ENCODE results near the gene DPYSL5. TPM values are rescaled to one million over a fixed set of nuclear protein-coding genes. Genes with fewer than 3 reads are reported as not detected.
A peak's percentile ranks its signal among the peaks of the same experiment; 100 is the strongest.

Gene DPYSL5
- total RNA-seq, 2 donors from 2014 or later, result 0.24 to 0.35 TPM

DNA sequence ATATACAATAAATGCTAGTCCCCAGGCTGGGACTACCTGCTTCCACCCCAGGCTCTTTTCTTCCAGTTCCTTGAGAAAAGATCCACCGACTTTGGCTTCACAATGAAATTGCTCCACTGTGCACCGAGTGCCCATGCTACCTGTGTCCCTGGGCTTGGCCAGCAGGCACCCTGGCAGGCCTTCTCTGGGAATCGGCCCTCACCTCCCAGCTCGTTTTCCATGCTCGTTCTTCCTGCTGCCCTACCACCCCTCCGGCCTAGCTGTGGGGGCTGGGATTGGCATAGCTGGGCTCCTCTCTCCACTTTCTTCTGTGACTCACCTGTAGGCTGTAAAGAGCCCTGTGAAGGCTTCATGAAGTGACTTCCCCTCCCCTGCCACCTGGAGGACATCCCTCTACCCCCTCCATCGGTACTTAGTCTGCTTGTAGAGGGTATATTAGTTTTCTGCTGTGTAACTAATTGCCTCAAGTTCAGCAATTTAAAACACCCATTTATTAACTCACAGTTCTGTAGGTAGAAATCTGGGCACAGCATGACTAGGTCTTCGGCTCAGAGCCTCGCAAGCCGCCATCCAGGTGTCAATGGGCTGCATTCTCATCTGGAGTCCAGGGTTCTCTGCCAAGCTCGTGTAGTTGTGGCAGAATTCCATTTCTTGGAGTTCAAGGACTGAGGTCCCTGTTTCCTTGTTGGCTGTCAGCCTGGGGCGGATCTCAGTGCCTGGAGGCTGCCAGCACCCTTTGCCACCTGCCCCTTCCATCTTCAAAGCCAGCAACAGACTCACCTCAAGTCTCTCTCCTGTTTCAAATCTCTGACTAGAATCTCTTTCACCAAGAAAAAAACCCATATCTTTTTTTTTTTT, 57.6 kb downstream of the DPYSL5 start:
- H3K27ac ChIP-seq, result no peak overlapping the region
- no peak overlapping the region for H3K9ac ChIP-seq (ENCODE audit: low read depth in 2 of 2, low read length in 2 of 2)
- no peaks in the 10 kb centered on the region for H3K36me3 ChIP-seq
- no peak overlapping the region for H3K4me3 ChIP-seq
- H3K4me1 ChIP-seq, result no peaks in the 10 kb centered on the region
- DNase-seq, result peak; percentile 25
- no peaks in the 10 kb centered on the region for H3K9me3 ChIP-seq
- TF ChIP-seq, protein P1, sequence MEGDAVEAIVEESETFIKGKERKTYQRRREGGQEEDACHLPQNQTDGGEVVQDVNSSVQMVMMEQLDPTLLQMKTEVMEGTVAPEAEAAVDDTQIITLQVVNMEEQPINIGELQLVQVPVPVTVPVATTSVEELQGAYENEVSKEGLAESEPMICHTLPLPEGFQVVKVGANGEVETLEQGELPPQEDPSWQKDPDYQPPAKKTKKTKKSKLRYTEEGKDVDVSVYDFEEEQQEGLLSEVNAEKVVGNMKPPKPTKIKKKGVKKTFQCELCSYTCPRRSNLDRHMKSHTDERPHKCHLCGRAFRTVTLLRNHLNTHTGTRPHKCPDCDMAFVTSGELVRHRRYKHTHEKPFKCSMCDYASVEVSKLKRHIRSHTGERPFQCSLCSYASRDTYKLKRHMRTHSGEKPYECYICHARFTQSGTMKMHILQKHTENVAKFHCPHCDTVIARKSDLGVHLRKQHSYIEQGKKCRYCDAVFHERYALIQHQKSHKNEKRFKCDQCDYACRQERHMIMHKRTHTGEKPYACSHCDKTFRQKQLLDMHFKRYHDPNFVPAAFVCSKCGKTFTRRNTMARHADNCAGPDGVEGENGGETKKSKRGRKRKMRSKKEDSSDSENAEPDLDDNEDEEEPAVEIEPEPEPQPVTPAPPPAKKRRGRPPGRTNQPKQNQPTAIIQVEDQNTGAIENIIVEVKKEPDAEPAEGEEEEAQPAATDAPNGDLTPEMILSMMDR (IDR thresholded peaks at IDR 0.05), result no peak
- no peaks in the 10 kb centered on the region for H3K27me3 ChIP-seq
- intact Hi-C loops (cut with DNase I), result no loop called here

GRCh38 chr2:26907416-26907815, 59.5 kb downstream of the DPYSL5 start:
- TF ChIP-seq, protein P1 (IDR thresholded peaks at IDR 0.05), result no peak
- H3K4me3 ChIP-seq, result no peak overlapping the region
- H3K27me3 ChIP-seq, result no peaks in the 10 kb centered on the region
- H3K9me3 ChIP-seq, result no peaks in the 10 kb centered on the region
- H3K36me3 ChIP-seq, result no peaks in the 10 kb centered on the region
- no peak for DNase-seq
- H3K4me1 ChIP-seq, result no peaks in the 10 kb centered on the region
- no peak overlapping the region for H3K9ac ChIP-seq (ENCODE audit: low read depth in 2 of 2, low read length in 2 of 2)
- intact Hi-C loops (cut with DNase I), result no loop called here
- no peak overlapping the region for H3K27ac ChIP-seq

GRCh38 chr2:26910176-26910575, 62.2 kb downstream of the DPYSL5 start:
- Histone ChIP-seq H3K36me3 (no peaks in the 10 kb centered on the region), H3K4me3 (no peak overlapping the region), H3K27me3 (no peaks in the 10 kb centered on the region), H3K9me3 (no peaks in the 10 kb centered on the region), H3K9ac (ENCODE audit: low read depth in 2 of 2, low read length in 2 of 2) (no peak overlapping the region), H3K27ac (no peak overlapping the region), H3K4me1 (no peaks in the 10 kb centered on the region)
- intact Hi-C loops (cut with DNase I), result no loop called here
- TF ChIP-seq, protein P1 (IDR thresholded peaks at IDR 0.05), result no peak
- DNase-seq, result no peak

DNA sequence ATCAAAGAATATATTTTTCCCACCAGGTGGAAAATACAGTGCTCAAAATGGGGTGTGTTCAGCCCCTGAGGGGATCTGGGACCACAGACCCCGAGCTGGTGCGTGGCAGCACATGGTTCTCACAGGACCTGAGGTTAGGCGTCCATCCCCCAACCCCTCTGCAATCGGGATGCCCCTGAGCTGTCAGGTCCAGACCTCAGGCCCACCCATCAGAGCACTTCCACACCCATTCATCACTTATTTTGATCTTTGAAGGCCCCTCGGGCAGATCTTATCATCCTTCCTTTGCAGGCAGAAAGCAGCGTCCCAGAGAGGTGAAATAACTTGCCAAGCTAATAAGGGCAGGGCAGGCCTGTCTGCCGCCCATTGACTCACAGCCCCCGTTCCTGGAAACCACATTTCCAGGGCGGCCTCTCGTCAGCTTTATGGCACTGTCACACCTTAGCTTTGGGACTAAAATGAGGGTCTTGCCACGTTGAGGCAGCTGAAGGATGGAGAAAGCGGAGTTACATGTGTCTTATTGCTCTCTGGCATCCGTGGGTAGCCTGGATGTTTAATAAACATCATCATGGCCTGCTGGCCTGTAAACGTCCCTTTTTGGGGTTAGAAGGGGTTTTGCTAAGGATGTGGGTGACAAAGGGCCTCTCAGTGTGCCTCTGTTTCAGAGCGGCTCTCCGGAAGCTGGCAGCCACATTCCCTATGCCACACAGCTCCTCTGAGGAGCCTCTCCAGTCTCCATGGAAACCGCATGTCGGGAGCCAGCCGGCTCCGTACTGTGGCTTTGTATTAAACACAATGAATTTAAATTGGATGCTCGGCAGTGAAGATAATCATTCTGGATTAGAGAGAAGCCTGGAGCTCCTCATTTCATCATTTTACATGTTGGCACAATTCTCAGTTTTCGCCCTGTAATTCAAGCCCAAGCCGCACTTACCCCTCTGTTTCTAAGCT, 64.3 kb downstream of the DPYSL5 start:
- intact Hi-C loops (cut with DNase I), result no loop called here
- Histone ChIP-seq H3K4me3 (no peak overlapping the region), H3K27ac (no peak overlapping the region), H3K4me1 (no peaks in the 10 kb centered on the region), H3K27me3 (no peaks in the 10 kb centered on the region), H3K9me3 (no peaks in the 10 kb centered on the region), H3K36me3 (no peaks in the 10 kb centered on the region), H3K9ac (ENCODE audit: low read depth in 2 of 2, low read length in 2 of 2) (no peak overlapping the region)
- no peak for DNase-seq
- TF ChIP-seq, protein P1 (IDR thresholded peaks at IDR 0.05), result no peak

- no peaks in the 10 kb centered on the region for H3K9me3 ChIP-seq
- no peak for DNase-seq
- H3K4me1 ChIP-seq, result no peaks in the 10 kb centered on the region
- intact Hi-C loops (cut with DNase I), result no loop called here
- no peak overlapping the region for H3K4me3 ChIP-seq
- H3K9ac ChIP-seq (ENCODE audit: low read depth in 2 of 2, low read length in 2 of 2), result no peak overlapping the region
- no peak overlapping the region for H3K27ac ChIP-seq
- TF ChIP-seq, protein P1 (IDR thresholded peaks at IDR 0.05), result no peak
- no peaks in the 10 kb centered on the region for H3K27me3 ChIP-seq
- H3K36me3 ChIP-seq, result no peaks in the 10 kb centered on the region
Observed at GRCh38 chr2:26913606-26913998, 65.7 kb downstream of the DPYSL5 start.

Measured in colonic mucosa (tissue), 4 donors.